Measurements from ENCODE around the gene FBN3. TPM values are rescaled to one million over a fixed set of nuclear protein-coding genes. Genes with fewer than 3 reads are reported as not detected.
"Not testable (repeated sequence)": the region's sequence is repeated elsewhere in the genome, so short reads cannot be mapped to it uniquely, and the experiment has no call there.

FBN3 gene
- total RNA-seq, 4 donors from 2014 or later, result under 0.01 TPM; not detected in 3

GRCh38 chr19:8155318-8155717, 5.9 kb upstream of the FBN3 start:
- H3K4me1 ChIP-seq, result peaks cover 9 to 14% (median 12%) of the 10 kb centered on the region in 4 donors
- H3K4me3 ChIP-seq, result no peak overlapping the region
- H3K27ac ChIP-seq (replicated peaks in 1 of 4), result peak overlapping the region in 2 of 4 donors; percentile 29 to 43
- H3K36me3 ChIP-seq, result no peaks in the 10 kb centered on the region
- no peak for DNase-seq (ENCODE audit: extremely low spot score)
- WGBS, result 69% methylated on average over 2 of the region's 2 CpGs
- peaks cover 0 to 21% (median 2%) of the 10 kb centered on the region in 4 donors for H3K27me3 ChIP-seq
- H3K9me3 ChIP-seq, result no peaks in the 10 kb centered on the region
- intact Hi-C loops (cut with DNase I), result no loop called here
- no peak for TF ChIP-seq EP300 (IDR thresholded peaks at IDR 0.05)
- no peak for TF ChIP-seq POLR2AphosphoS5 (IDR thresholded peaks at IDR 0.05)
- TF ChIP-seq, protein P1, sequence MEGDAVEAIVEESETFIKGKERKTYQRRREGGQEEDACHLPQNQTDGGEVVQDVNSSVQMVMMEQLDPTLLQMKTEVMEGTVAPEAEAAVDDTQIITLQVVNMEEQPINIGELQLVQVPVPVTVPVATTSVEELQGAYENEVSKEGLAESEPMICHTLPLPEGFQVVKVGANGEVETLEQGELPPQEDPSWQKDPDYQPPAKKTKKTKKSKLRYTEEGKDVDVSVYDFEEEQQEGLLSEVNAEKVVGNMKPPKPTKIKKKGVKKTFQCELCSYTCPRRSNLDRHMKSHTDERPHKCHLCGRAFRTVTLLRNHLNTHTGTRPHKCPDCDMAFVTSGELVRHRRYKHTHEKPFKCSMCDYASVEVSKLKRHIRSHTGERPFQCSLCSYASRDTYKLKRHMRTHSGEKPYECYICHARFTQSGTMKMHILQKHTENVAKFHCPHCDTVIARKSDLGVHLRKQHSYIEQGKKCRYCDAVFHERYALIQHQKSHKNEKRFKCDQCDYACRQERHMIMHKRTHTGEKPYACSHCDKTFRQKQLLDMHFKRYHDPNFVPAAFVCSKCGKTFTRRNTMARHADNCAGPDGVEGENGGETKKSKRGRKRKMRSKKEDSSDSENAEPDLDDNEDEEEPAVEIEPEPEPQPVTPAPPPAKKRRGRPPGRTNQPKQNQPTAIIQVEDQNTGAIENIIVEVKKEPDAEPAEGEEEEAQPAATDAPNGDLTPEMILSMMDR (IDR thresholded peaks at IDR 0.05), result no peak
- no peak for TF ChIP-seq POLR2A (IDR thresholded peaks at IDR 0.05; ENCODE audit: low read depth)

DNA sequence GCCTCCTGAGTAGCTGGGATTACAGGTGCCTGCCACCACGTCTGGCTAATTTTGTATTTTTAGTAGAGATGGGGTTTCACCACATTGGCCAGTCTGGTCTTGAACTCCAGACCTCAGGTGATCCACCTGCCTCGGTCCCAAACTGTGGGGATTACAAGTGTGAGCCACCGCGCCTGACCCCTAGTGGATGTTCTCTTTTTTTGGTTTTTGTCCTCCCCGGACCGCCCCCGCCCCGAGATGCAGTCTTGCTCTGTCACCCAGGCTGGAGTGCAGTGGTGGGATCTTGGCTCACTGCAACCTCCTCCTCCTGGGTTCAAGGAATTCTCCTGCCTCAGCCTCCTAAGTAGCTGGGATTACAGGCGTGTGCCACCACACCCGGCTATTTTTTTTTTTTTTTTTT, 4.6 kb upstream of the FBN3 start:
- H3K27ac ChIP-seq (replicated peaks in 1 of 4); H3K36me3 ChIP-seq; DNase-seq (ENCODE audit: extremely low spot score); H3K4me3 ChIP-seq; intact Hi-C loops (cut with DNase I); H3K9me3 ChIP-seq: not testable (repeated sequence)
- WGBS, result 59% methylated on average over 10 of the region's 10 CpGs
- H3K27me3 ChIP-seq, result peaks cover 0 to 34% (median 14%) of the 10 kb centered on the region in 4 donors
- peaks cover 12 to 21% (median 21%) of the 10 kb centered on the region in 4 donors for H3K4me1 ChIP-seq

GRCh38 chr19:8151767-8152035, 2.3 kb upstream of the FBN3 start:
- peaks cover 0 to 58% (median 34%) of the 10 kb centered on the region in 4 donors for H3K27me3 ChIP-seq
- WGBS, result 69% methylated on average over 5 of the region's 5 CpGs
- intact Hi-C loops (cut with DNase I), result no loop called here

GRCh38 chr19:8150998-8151766, 1.8 kb upstream of the FBN3 start:
- intact Hi-C loops (cut with DNase I), result no loop called here
- no peak for DNase-seq (ENCODE audit: extremely low spot score)
- TF ChIP-seq, protein P1 (IDR thresholded peaks at IDR 0.05), result no peak
- TF ChIP-seq EP300 (IDR thresholded peaks at IDR 0.05) (no peak), POLR2A (IDR thresholded peaks at IDR 0.05; ENCODE audit: low read depth) (no peak), POLR2AphosphoS5 (IDR thresholded peaks at IDR 0.05) (no peak)
- WGBS, result 89% methylated on average over 14 of the region's 15 CpGs
- H3K4me1 ChIP-seq, result peaks cover 19 to 30% (median 28%) of the 10 kb centered on the region in 4 donors
- no peak overlapping the region for H3K27ac ChIP-seq (replicated peaks in 1 of 4)
- no peak overlapping the region for H3K4me3 ChIP-seq
- no peaks in the 10 kb centered on the region for H3K36me3 ChIP-seq
- no peaks in the 10 kb centered on the region for H3K9me3 ChIP-seq
- H3K27me3 ChIP-seq, result peaks cover 0 to 63% (median 34%) of the 10 kb centered on the region in 4 donors

More at GRCh38 chr19:8151767-8152035, 2.3 kb upstream of the FBN3 start:
- Histone ChIP-seq H3K27ac (replicated peaks in 1 of 4) (no peak overlapping the region), H3K4me3 (no peak overlapping the region), H3K9me3 (no peaks in the 10 kb centered on the region), H3K4me1 (peaks cover 19 to 30% (median 28%) of the 10 kb centered on the region in 4 donors), H3K36me3 (no peaks in the 10 kb centered on the region)
- no peak for DNase-seq (ENCODE audit: extremely low spot score)
- no peak for TF ChIP-seq POLR2A (IDR thresholded peaks at IDR 0.05; ENCODE audit: low read depth)
- TF ChIP-seq POLR2AphosphoS5 (IDR thresholded peaks at IDR 0.05), result no peak
- TF ChIP-seq, protein P1 (IDR thresholded peaks at IDR 0.05), result no peak
- no peak for TF ChIP-seq EP300 (IDR thresholded peaks at IDR 0.05)

- WGBS, result 94% methylated on average over 6 of the region's 6 CpGs
- no peak for DNase-seq (ENCODE audit: extremely low spot score)
- Histone ChIP-seq H3K4me1 (peaks cover 19 to 30% (median 28%) of the 10 kb centered on the region in 4 donors), H3K27me3 (peaks cover 0 to 69% (median 34%) of the 10 kb centered on the region in 4 donors), H3K27ac (replicated peaks in 1 of 4) (no peak overlapping the region), H3K36me3 (no peaks in the 10 kb centered on the region), H3K9me3 (no peaks in the 10 kb centered on the region), H3K4me3 (no peak overlapping the region)
- intact Hi-C loops (cut with DNase I), result no loop called here
- TF ChIP-seq EP300 (IDR thresholded peaks at IDR 0.05) (no peak), POLR2A (IDR thresholded peaks at IDR 0.05; ENCODE audit: low read depth) (no peak), POLR2AphosphoS5 (IDR thresholded peaks at IDR 0.05) (no peak)
- TF ChIP-seq, protein P1 (IDR thresholded peaks at IDR 0.05), result no peak
Measured at GRCh38 chr19:8150178-8150865, 930 bp upstream of the FBN3 start.
